Uterus (tissue), 4 donors: ENCODE results near the gene RMC1. TPM values are rescaled to one million over a fixed set of nuclear protein-coding genes. Genes with fewer than 3 reads are reported as not detected.

Experiments used
- DNase-seq, 2 donors: peaks; one replicate each; pipeline ENCODE4 v3.0.0-alpha.2; 2019 to 2020
- H3K27ac ChIP-seq, 2 donors: fragments of 200-600 bp; sonication (generic); 1 replicate in 1 of 2; 2 replicates in 1 of 2; pipeline ENCODE4 v1.5.1; 2016 to 2018
- H3K27me3 ChIP-seq, 2 donors: fragments of 200-600 bp; sonication (generic); one replicate each; pipeline ENCODE4 v1.5.1; 2018 to 2019; ENCODE audit warnings: control low read depth in 1 of 2
- H3K36me3 ChIP-seq, 2 donors: fragments of 200-600 bp; sonication (generic); one replicate each; pipeline ENCODE4 v1.5.1; 2019; ENCODE audit warnings: control low read depth in 1 of 2
- H3K4me1 ChIP-seq, 2 donors: fragments of 200-600 bp; sonication (generic); one replicate each; pipeline ENCODE4 v1.5.1; 2018 to 2019; ENCODE audit warnings: control low read depth in 1 of 2
- H3K4me3 ChIP-seq, 2 donors: fragments of 200-600 bp; sonication (generic); 1 replicate in 1 of 2; 2 replicates in 1 of 2; pipeline ENCODE4 v1.5.1; 2018 to 2019; ENCODE audit warnings: mild to moderate bottlenecking in 1 of 2
- H3K9me3 ChIP-seq, 2 donors: fragments of 200-600 bp; sonication (generic); one replicate each; pipeline ENCODE4 v1.5.1; 2019; ENCODE audit warnings: control low read depth in 1 of 2
- CTCF ChIP-seq, 4 experiments: fragments of 200-600 bp in 2 of 4; fragments of 450-650 bp in 2 of 4; sonication (generic) in 2 of 4; IDR thresholded peaks; one replicate each; pipeline ENCODE4 v1.5.1; 2016 to 2019; ENCODE audit warnings: antibody characterized with exemption in 4 of 4, mild to moderate bottlenecking in 2 of 4, moderate library complexity in 1 of 4
- POLR2A ChIP-seq, 2 donors: fragments of 450-650 bp; IDR thresholded peaks; one replicate each; pipeline ENCODE4 v1.6.1; 2016; ENCODE audit warnings: antibody characterized with exemption in 2 of 2, mild to moderate bottlenecking in 1 of 2, moderate library complexity in 1 of 2
- intact Hi-C: fragments of 100-400 bp; cut with DNase I; formaldehyde crosslinking; loops from one replicate; pipeline ENCODE4 v1.15.1; 2023; ENCODE audit warnings: low total_unique reads
- total RNA-seq, 4 donors: library from RNA; depleted of rRNA in 3 of 4; stranded (reverse); fragments of >200 nt in 3 of 4; gene quantifications; one replicate each; pipeline versions ENCODE4 v1.1.0 to v1.2.4, GENCODE V29; 2014 to 2023
- donor health status: DM: yes; HTN: yes; CAD: no.

Gene RMC1
- 10 to 100 TPM; 12.9 to 56.4 (median 27.8) TPM for total RNA-seq

GRCh38 chr18:23503038-23503962 is at the start of gene RMC1:
Gene RMC1 (plus strand): TSS chr18:23503511. CDS start chr18:23503619, 108 bp downstream.
- intact Hi-C loops, result no loop called here
- peaks cover 0 to 4% of the 10 kb centered on the region in 2 donors for H3K4me1 ChIP-seq
- no peaks in the 10 kb centered on the region for H3K27me3 ChIP-seq
- peak within 1 kb of the TSS; percentile 86 to 94 for H3K27ac ChIP-seq
- peak; percentile 95 to 97 for DNase-seq
- H3K4me3 ChIP-seq, result peak within 1 kb of the TSS; percentile 67 to 81
- TF ChIP-seq POLR2A (IDR thresholded peaks at IDR 0.05), result peak; percentile 34 to 83
- TF ChIP-seq CTCF (IDR thresholded peaks at IDR 0.05), result peak; percentile 22 to 35 (median 28)
- no peaks in the 10 kb centered on the region for H3K36me3 ChIP-seq
- H3K9me3 ChIP-seq, result no peaks in the 10 kb centered on the region

GRCh38 chr18:23453680-23454058 is 49.6 kb upstream of the RMC1 start:
- Histone ChIP-seq H3K4me3 (peak overlapping the region; percentile 58 to 90), H3K27ac (peak overlapping the region; percentile 86), H3K4me1 (peaks cover 0 to 5% of the 10 kb centered on the region in 2 donors), H3K9me3 (no peaks in the 10 kb centered on the region), H3K27me3 (no peaks in the 10 kb centered on the region), H3K36me3 (no peaks in the 10 kb centered on the region)
- TF ChIP-seq POLR2A (IDR thresholded peaks at IDR 0.05) (no peak), CTCF (IDR thresholded peaks at IDR 0.05) (no peak)
- no peak for DNase-seq
- intact Hi-C loops, result no loop called here

GRCh38 chr18:23456835-23457234 is 46.5 kb upstream of the RMC1 start:
- intact Hi-C loops, result no loop called here
- peaks cover 0 to 25% of the 10 kb centered on the region in 2 donors for H3K4me1 ChIP-seq
- DNase-seq, result no peak
- no peak overlapping the region for H3K4me3 ChIP-seq
- no peaks in the 10 kb centered on the region for H3K9me3 ChIP-seq
- no peaks in the 10 kb centered on the region for H3K36me3 ChIP-seq
- H3K27me3 ChIP-seq, result no peaks in the 10 kb centered on the region
- no peak overlapping the region for H3K27ac ChIP-seq
- TF ChIP-seq POLR2A (IDR thresholded peaks at IDR 0.05) (no peak), CTCF (IDR thresholded peaks at IDR 0.05) (no peak)

GRCh38 chr18:23458830-23459529 is 44.3 kb upstream of the RMC1 start:
- H3K4me3 ChIP-seq, result no peak overlapping the region
- peaks cover 0 to 25% of the 10 kb centered on the region in 2 donors for H3K4me1 ChIP-seq
- H3K36me3 ChIP-seq, result no peaks in the 10 kb centered on the region
- TF ChIP-seq CTCF (IDR thresholded peaks at IDR 0.05), result no peak
- no peak for TF ChIP-seq POLR2A (IDR thresholded peaks at IDR 0.05)
- H3K27ac ChIP-seq, result no peak overlapping the region
- no peaks in the 10 kb centered on the region for H3K9me3 ChIP-seq
- no peak for DNase-seq
- no peaks in the 10 kb centered on the region for H3K27me3 ChIP-seq
- intact Hi-C loops, result no loop called here

- no peak for DNase-seq
- intact Hi-C loops, result no loop called here
- Histone ChIP-seq H3K27me3 (no peaks in the 10 kb centered on the region), H3K27ac (no peak overlapping the region), H3K4me1 (peaks cover 0 to 25% of the 10 kb centered on the region in 2 donors), H3K4me3 (no peak overlapping the region), H3K36me3 (no peaks in the 10 kb centered on the region), H3K9me3 (no peaks in the 10 kb centered on the region)
- TF ChIP-seq CTCF (IDR thresholded peaks at IDR 0.05), result no peak
- TF ChIP-seq POLR2A (IDR thresholded peaks at IDR 0.05), result no peak
These were observed 43.8 kb upstream of the RMC1 start for GRCh38 chr18:23459530-23459921.
